NCI-H2227 (cell line): ENCODE data around the gene POLD1.
A peak's percentile ranks its signal among the peaks of the same experiment; 100 is the strongest.
"Not testable (repeated sequence)": the region's sequence is repeated elsewhere in the genome, so short reads cannot be mapped to it uniquely, and the experiment has no call there.

Experiments used
- DNase-seq: peaks from one replicate; lab custom pipeline; 2025; ENCODE audit not compliant: unreplicated experiment; lab: John Stamatoyannopoulos, UW

The POLD1 gene

GRCh38 chr19:50433201-50434180, 49.3 kb downstream of the POLD1 start:
- DNase-seq: no peak

DNA sequence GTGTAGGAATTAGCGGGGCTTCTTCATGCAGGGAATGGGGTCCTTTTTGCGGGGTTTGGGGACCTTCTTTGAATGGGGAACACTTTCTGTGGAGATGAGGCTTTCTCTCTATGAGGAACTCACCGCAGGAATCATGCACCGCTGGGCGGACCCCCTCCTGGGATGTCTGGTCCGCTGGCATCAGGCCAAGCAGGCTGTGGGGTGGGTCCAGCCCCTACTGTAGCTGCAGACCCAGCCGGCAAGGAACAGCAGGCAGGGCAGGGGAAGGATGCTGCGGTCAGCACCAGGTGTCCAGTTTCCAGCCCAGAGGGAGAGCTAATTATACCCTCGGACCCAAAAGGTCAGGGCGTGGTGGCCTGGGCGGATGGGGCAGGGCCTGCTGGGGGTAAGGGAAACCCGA, 50.4 kb downstream of the POLD1 start:
- DNase-seq: peak; percentile 28

GRCh38 chr19:50435221-50435620, 51.1 kb downstream of the POLD1 start:
- no peak for DNase-seq

DNA sequence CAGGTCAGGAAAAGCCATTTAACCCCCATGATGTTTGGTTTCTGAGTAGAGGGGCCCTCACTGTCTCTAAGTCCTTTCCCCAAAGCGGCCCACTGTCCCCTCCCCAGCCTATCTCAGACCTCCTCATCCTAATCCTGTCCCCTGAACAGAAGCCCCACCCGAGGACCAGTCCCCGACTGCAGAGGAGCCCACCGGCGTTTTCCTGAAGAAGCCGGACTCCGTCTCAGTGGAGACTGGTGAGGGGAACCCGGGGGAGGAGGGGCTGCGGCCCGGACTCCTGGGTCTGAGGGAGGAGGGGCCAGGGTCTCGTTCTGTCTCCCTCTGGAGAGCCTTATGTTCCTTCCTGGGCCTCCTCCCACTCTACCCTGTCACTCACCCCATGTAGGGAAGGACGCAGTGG, 51.5 kb downstream of the POLD1 start:
- no peak for DNase-seq

DNA sequence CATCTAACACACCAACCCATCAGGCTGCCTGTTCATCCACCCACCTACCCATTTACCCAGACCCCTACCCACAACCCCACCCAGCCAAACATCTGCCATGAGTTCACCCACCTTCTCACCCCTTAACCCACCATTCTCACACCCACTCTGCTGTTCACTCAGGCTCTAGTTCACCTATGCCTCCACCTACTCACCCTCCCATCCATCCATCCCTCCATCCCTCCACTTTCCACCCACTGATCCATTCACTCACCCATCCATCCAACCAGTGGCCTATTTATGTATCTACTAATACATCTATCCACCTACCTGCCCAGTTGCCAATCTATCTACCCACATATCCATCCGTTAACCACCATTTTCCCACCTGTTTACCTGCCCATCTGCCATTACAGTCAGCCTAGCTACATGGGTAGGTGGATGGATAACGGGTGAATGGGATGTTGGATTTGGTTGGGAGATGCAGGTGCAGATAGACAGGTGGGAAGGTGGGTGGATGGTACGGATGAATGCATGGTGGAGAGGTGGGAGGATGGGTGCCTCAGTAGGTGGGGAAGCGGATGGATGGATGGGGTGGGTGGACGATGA, 53.8 kb downstream of the POLD1 start:
- no peak for DNase-seq

DNA sequence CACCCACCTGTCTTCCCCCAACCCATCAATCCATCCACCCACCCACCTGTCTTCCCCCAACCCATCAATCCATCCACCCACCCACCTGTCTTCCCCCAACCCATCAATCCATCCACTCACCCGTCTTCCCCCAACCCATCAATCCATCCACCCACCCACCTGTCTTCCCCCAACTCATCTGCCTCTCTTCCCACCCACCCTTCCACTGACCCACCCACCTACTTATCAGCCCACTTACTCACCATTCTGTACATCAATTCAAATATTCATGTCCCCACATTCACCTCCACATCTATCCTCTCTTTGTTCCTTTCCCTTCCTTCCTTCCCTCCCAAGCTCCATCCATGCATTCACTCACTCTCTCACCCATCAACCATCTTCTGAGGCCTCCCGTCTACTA, 55.0 kb downstream of the POLD1 start:
- DNase-seq: not testable (repeated sequence)

DNA sequence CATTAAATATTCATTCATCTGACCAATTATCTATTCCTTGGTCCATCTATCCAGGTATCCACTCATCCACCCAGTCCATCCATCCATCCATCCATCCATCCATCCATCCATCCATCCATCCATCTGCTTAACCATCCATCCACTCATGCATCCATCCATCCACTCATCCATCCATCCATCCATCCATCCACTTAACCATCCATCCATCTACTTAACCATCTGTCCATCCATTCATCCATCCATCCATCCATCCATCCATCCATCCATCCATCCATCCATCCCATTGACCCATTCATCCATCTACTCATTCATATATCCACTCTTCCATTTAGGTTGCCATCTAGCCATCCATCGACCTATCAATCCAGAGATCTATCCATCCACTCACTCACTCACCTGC, 59.9 kb downstream of the POLD1 start:
- DNase-seq: no peak

DNA sequence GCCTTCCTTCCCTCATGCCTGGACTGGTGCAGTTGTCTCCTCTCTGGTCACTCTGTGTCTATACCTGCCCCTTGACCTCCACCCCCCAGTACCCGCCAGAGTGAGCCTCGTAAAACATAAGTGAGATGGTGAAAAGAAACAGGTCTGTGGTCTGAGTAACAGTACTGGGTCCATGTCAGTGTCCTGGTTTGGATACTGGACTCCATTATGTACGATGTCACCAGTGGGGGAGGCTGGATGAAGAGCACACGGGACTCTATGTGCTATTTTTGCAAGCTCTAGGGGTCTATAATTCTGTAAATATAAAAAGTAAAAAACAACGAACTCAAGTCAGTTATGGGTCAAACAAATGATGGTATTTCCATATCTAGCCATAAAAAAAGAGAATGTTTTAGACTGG, 62.9 kb downstream of the POLD1 start:
- no peak for DNase-seq

DNA sequence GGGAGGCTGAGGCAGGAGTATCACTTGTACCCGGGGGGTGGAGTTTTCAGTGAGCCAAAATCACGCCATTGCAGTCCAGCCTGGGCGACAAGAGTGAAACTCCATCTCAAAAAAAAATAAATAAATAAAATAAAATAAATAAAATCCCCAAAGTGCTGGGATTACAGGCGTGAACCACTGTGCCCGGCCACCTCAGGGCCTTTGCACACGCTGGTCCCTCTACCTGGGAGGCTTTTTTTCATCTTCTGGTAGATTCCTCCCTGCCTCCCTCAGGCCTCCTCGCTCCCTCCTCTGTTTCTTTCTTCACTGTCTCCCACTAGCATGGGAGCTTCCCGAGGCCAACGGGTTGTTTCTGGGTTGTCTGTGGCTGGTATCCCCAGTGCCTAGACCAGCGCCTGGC, 63.6 kb downstream of the POLD1 start:
- DNase-seq: no peak

GRCh38 chr19:50449236-50449899, 65.2 kb downstream of the POLD1 start:
- no peak for DNase-seq

DNA sequence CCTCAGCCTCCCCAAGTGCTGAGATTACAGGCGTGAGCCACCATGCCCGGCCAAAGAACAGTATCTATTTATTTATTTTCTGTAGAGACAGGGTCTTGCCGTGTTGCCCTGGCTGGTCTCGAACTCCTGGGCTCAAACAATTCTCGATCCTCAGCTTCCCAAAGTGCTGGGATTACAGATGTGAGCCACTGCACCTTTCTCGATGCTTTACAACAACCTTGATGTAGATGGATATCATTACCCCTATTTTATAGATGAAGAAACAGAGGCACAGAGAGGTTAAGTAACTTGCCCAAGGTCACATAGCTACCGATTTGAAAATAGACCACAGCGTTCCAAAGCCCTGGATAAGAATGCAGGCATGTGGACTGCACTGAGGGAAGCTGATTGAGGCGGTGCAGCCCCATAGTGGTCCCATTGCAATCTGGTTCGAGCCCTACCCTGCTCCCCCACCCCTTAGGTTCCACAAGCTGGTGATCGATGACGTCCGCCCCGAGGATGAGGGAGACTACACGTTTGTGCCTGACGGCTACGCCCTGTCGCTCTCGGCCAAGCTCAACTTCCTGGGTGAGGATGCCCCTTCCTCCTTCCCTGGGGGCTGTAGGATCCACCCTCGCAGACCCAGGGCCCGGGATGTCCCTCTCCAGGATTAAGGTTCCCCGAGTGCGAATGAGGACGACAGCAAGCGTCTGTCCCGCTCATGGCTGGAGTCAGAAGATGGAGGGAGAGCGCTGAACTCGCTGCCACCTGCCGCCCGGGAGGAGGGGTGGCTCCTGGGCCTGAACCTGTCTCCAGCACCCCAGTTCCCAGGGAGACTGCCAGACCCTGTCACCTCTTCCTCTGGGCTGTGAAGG, 66.4 kb downstream of the POLD1 start:
- DNase-seq: no peak

GRCh38 chr19:50451223-50451534, 67.0 kb downstream of the POLD1 start:
- DNase-seq: no peak

GRCh38 chr19:50453243-50453642, 69.1 kb downstream of the POLD1 start:
- no peak for DNase-seq

- DNase-seq: no peak
Measured at GRCh38 chr19:50455992-50456391, 71.8 kb downstream of the POLD1 start.

DNA sequence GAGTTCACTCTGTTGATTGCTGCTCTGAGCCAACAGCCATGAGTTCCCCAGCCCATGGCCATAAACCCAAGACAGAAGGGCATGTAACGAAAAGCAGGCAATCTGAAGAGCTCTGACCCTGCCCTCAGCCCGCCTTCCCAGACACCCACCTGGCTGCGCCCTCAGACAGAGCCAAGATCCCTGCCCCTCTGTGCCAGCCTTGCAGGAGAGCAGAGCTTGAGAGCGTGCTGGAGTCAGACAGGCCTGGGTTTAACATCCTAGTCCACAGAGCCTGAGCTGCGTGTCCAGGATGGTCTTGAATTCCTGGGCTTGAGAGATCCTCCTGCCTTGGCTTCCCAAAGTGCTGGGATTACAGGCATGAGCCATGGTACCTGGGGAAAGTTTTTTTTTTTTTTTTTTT, 73.2 kb downstream of the POLD1 start:
- no peak for DNase-seq

- no peak for DNase-seq
Measured at GRCh38 chr19:50458396-50459066, 74.4 kb downstream of the POLD1 start.

DNA sequence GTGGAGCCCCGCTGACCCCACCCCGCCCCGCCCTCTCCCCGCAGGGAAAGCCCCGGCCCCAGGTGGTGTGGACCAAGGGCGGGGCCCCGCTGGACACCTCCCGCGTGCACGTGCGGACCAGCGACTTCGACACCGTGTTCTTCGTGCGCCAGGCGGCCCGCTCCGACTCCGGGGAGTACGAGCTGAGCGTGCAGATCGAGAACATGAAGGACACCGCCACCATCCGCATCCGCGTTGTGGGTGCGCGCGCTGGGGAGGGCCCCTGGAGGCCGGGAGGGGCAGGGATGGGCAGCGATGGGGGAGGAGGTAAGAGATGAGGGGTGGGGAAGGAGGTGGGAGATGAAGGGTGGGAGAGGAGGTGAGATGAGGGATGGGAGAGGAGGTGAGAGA, 74.9 kb downstream of the POLD1 start:
- no peak for DNase-seq

- no peak for DNase-seq
Measured at GRCh38 chr19:50459638-50460037, 75.5 kb downstream of the POLD1 start.

DNA sequence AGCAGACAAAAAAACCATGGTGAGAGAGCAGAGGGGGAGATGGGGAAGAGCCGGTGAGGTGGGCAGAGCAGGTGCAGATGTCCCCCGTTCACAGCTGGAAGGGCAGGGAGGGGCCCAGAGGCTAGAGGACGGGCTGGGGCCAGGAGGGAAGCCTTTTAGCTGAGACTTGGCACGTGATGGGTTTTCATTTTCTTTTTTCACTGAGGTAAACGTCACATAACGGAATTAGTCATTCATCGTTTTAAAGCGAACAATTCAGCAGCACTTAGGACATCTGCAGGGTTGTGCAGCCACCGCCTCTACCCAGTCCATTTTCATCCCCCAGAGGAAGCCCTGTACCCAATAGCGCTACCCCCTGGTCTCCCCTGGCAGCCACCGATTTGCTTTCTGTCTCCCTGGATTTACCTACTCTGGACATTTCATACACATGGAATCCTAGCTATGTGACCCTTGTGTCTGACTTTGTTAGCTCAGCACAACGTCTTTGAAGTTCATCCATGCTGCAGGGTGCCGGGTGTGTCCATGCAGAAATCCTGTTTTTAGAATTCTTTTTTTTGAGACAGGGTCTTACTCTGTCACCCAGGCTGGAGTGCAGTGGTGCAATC, 76.1 kb downstream of the POLD1 start:
- no peak for DNase-seq
